GM23248 (cell line): Measurements from ENCODE around the gene PFKFB4. TPM values are rescaled to one million over a fixed set of nuclear protein-coding genes. Genes with fewer than 3 reads are reported as not detected.

Experiments used
- DNase-seq: peaks from one replicate; pipeline ENCODE4 v3.0.0-alpha.2; 2015
- H2AFZ ChIP-seq: fragments of 200-600 bp; sonication (generic); 2 replicates; pipeline ENCODE4 v1.6.1; 2016; ENCODE audit warnings: antibody characterized with exemption
- H3F3A ChIP-seq: fragments of 200-600 bp; sonication (generic); 2 replicates; pipeline ENCODE4 v1.6.1; 2016; ENCODE audit warnings: mild to moderate bottlenecking, antibody characterized with exemption, mixed run types; ENCODE audit not compliant: insufficient read depth
- H3K27ac ChIP-seq: fragments of 200-600 bp; sonication (generic); 2 replicates; pipeline ENCODE4 v1.5.1; 2016; ENCODE audit warnings: mild to moderate bottlenecking
- H3K27me3 ChIP-seq: fragments of 200-600 bp; sonication (generic); replicated peaks from 2 replicates; pipeline ENCODE4 v1.6.1; 2016; ENCODE audit warnings: mild to moderate bottlenecking; ENCODE audit not compliant: insufficient read depth
- H3K36me3 ChIP-seq: fragments of 200-600 bp; sonication (generic); 2 replicates; pipeline ENCODE4 v1.6.1; 2016; ENCODE audit warnings: low read depth, mild to moderate bottlenecking
- H3K4me1 ChIP-seq: fragments of 200-600 bp; sonication (generic); 2 replicates; pipeline ENCODE4 v1.6.1; 2016; ENCODE audit warnings: mild to moderate bottlenecking; ENCODE audit not compliant: insufficient read depth
- H3K4me2 ChIP-seq: fragments of 200-600 bp; sonication (generic); one replicate; pipeline ENCODE4 v1.6.1; 2016; ENCODE audit warnings: mild to moderate bottlenecking; ENCODE audit not compliant: unreplicated experiment
- H3K4me3 ChIP-seq: fragments of 200-600 bp; sonication (generic); 2 replicates; pipeline ENCODE4 v1.5.1; 2016; ENCODE audit warnings: mild to moderate bottlenecking
- H3K79me2 ChIP-seq: fragments of 200-600 bp; sonication (generic); 2 replicates; pipeline ENCODE4 v1.6.1; 2016; ENCODE audit warnings: mild to moderate bottlenecking; ENCODE audit not compliant: insufficient read depth
- H3K9ac ChIP-seq: fragments of 200-600 bp; sonication (generic); 2 replicates; pipeline ENCODE4 v1.6.1; 2016; ENCODE audit warnings: mild to moderate bottlenecking
- H3K9me2 ChIP-seq: fragments of 200-600 bp; sonication (generic); 2 replicates; pipeline ENCODE4 v1.6.1; 2016; ENCODE audit warnings: mixed run types, mild to moderate bottlenecking, moderate library complexity; ENCODE audit not compliant: insufficient read depth
- H3K9me3 ChIP-seq: fragments of 200-600 bp; sonication (generic); one replicate; pipeline ENCODE4 v1.6.1; 2017; ENCODE audit warnings: low read depth
- H4K20me1 ChIP-seq: fragments of 200-600 bp; sonication (generic); 2 replicates; pipeline ENCODE4 v1.6.0; 2016; ENCODE audit not compliant: insufficient read depth
- EZH2 ChIP-seq: fragments of 200-600 bp; sonication (generic); IDR thresholded peaks from 2 replicates; pipeline ENCODE4 v1.6.1; 2018; ENCODE audit warnings: antibody characterized with exemption, mild to moderate bottlenecking; ENCODE audit not compliant: insufficient read depth, poor library complexity, severe bottlenecking
- EZH2phosphoT487 ChIP-seq: fragments of 200-600 bp; sonication (generic); IDR thresholded peaks from 2 replicates; pipeline ENCODE4 v1.6.1; 2018; ENCODE audit warnings: antibody characterized with exemption, moderate library complexity, mild to moderate bottlenecking, low read depth; ENCODE audit not compliant: insufficient read depth
- WGBS, 2 experiments: methylation state at CpG; one replicate each; pipeline ENCODE4 v1.1.6; 2015 to 2017; ENCODE audit warnings: low lambda C conversion rate in 2 of 2, low coverage in 1 of 2; ENCODE audit errors: missing lambda C conversion rate in 2 of 2; 5-methylcytosine and 5-hydroxymethylcytosine counted together
- in situ Hi-C: fragments of 300-500 bp; cut with MboI; formaldehyde crosslinking; loops from 2 replicates; pipeline ENCODE4 v1.15.0; 2020
- polyA plus RNA-seq: library from polyadenylated mRNA; unstranded; fragments of >200 nt; fragmentation: Nextera tagmentation; extraction: Ambion mirVana; gene quantifications from 2 replicates; pipeline ENCODE4 v1.2.1, GENCODE V29; 2016
- total RNA-seq: library from RNA; depleted of rRNA; stranded (reverse); fragments of >200 nt; shearing (Covaris generic); gene quantifications from 2 replicates; pipeline ENCODE4 v1.2.3, GENCODE V29; 2014

The PFKFB4 gene
- total and polyA plus RNA-seq, 2 experiments from 2014 or later: 10.1 to 15.3 TPM

- in situ Hi-C loops: no loop called here
- no peaks in the 10 kb centered on the region for H4K20me1 ChIP-seq
- no peaks in the 10 kb centered on the region for H3K79me2 ChIP-seq
- H3K27ac ChIP-seq: no peak overlapping the region
- H3K4me1 ChIP-seq: no peaks in the 10 kb centered on the region
- no peaks in the 10 kb centered on the region for H3F3A ChIP-seq
- TF ChIP-seq EZH2 (no peak), EZH2phosphoT487 (no peak)
- H3K9ac ChIP-seq: no peak overlapping the region
- no peaks in the 10 kb centered on the region for H3K9me3 ChIP-seq
- H3K27me3 ChIP-seq: no peaks in the 10 kb centered on the region
- peaks cover 9% of the 10 kb centered on the region; the same call in 1 of the 2 replicates for H3K36me3 ChIP-seq
- no peak overlapping the region for H3K4me2 ChIP-seq
- H2AFZ ChIP-seq: no peak overlapping the region
- WGBS, 2 experiments: 89 to 91% methylated on average over 9 of the region's 9 CpGs
- no peaks in the 10 kb centered on the region for H3K9me2 ChIP-seq
- no peak overlapping the region for H3K4me3 ChIP-seq
- no peak for DNase-seq
Observed at GRCh38 chr3:48524970-48525369, 31.6 kb downstream of the PFKFB4 start.

- no peak overlapping the region for H3K27ac ChIP-seq
- no peaks in the 10 kb centered on the region for H3K79me2 ChIP-seq
- no peaks in the 10 kb centered on the region; the same call in 1 of the 2 replicates for H3K36me3 ChIP-seq
- no peaks in the 10 kb centered on the region for H3K4me1 ChIP-seq
- no peak overlapping the region for H3K4me2 ChIP-seq
- no peaks in the 10 kb centered on the region for H3K27me3 ChIP-seq
- DNase-seq: no peak
- in situ Hi-C loops: no loop called here
- H3K9ac ChIP-seq: no peak overlapping the region
- H3K4me3 ChIP-seq: no peak overlapping the region
- no peaks in the 10 kb centered on the region for H4K20me1 ChIP-seq
- TF ChIP-seq EZH2phosphoT487 (no peak), EZH2 (no peak)
- WGBS, 2 experiments: 87 to 89% methylated on average over 6 of the region's 6 CpGs
- no peaks in the 10 kb centered on the region for H3K9me3 ChIP-seq
- H2AFZ ChIP-seq: no peak overlapping the region
- H3K9me2 ChIP-seq: no peaks in the 10 kb centered on the region
- no peaks in the 10 kb centered on the region for H3F3A ChIP-seq
Observed at GRCh38 chr3:48521635-48522034, 35.0 kb downstream of the PFKFB4 start.

- Histone ChIP-seq H3K27me3 (no peaks in the 10 kb centered on the region), H3K79me2 (no peaks in the 10 kb centered on the region), H3K36me3 (no peaks in the 10 kb centered on the region), H3F3A (no peaks in the 10 kb centered on the region), H3K9me2 (no peaks in the 10 kb centered on the region), H3K4me3 (no peak overlapping the region), H3K27ac (no peak overlapping the region), H3K9ac (no peak overlapping the region), H3K4me2 (no peak overlapping the region), H4K20me1 (no peaks in the 10 kb centered on the region), H3K4me1 (no peaks in the 10 kb centered on the region), H2AFZ (no peak overlapping the region), H3K9me3 (no peaks in the 10 kb centered on the region)
- DNase-seq: no peak
- in situ Hi-C loops: no loop called here
- WGBS, 2 experiments: 96 to 98% methylated on average over 9 of the region's 9 CpGs
- TF ChIP-seq EZH2 (no peak), EZH2phosphoT487 (no peak)
Observed at GRCh38 chr3:48519277-48519643, 37.3 kb downstream of the PFKFB4 start.

- Histone ChIP-seq H3K27ac (no peak overlapping the region), H2AFZ (no peak overlapping the region), H4K20me1 (no peaks in the 10 kb centered on the region), H3K4me2 (no peak overlapping the region), H3K4me1 (no peaks in the 10 kb centered on the region), H3K4me3 (no peak overlapping the region), H3K79me2 (no peaks in the 10 kb centered on the region), H3F3A (no peaks in the 10 kb centered on the region), H3K9ac (no peak overlapping the region), H3K36me3 (no peaks in the 10 kb centered on the region), H3K27me3 (no peaks in the 10 kb centered on the region), H3K9me3 (no peaks in the 10 kb centered on the region), H3K9me2 (no peaks in the 10 kb centered on the region)
- DNase-seq: no peak
- in situ Hi-C loops: no loop called here
- WGBS, 2 experiments: 70 to 83% methylated on average over 12 of the region's 12 CpGs
- TF ChIP-seq EZH2phosphoT487: no peak
- no peak for TF ChIP-seq EZH2
Observed at GRCh38 chr3:48518638-48519276, 37.8 kb downstream of the PFKFB4 start.
